GM21619 (cell line): ENCODE measurements around the gene SCYL1.
A peak's percentile ranks its signal among the peaks of the same experiment; 100 is the strongest.

ENCODE experiments used
- ATAC-seq: cut with Tn5 transposase; IDR thresholded peaks from one replicate; pipeline ENCODE4 v1.9.1; 2021; ENCODE audit not compliant: unreplicated experiment

SCYL1 gene

DNA sequence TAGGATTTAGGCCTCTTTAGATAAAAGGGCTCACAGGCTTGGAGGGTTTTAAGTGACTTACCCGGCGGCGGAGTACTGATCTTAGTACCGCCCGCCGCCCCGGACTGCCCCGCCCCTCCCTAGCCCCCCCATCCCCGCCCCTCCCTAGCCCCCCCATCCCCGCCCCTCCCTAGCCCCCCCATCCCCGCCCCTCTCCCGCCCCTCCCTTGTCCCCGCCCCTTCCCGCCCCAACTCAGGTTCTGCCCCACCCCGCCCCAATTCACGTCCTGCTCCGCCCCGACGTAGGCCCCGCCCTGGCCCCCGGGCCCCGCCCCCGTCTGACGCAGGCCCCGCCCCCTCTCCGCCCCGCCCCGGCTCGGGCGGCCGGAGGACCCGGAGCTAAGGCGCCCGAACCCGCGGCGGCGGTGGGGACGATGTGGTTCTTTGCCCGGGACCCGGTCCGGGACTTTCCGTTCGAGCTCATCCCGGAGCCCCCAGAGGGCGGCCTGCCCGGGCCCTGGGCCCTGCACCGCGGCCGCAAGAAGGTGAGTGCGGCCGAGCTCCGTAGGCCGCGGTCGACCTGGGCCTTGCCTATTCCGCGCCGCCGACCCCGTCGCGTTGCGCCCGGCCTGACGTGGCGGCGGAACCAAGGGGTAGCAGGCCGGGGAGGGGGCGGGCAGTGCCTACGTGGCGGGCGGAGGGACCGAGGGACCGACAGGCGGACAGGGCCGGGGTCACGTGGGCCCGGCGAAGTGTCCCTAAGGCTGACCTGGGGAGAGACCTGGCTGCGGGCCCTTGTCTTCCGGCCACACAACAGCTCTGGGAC, at the start of gene SCYL1:
TSS of gene SCYL1 (plus strand) at position 343 of the 805 bp plus-strand sequence. CDS start at position 414, 71 bp downstream.
- ATAC-seq = peak; percentile 60

DNA sequence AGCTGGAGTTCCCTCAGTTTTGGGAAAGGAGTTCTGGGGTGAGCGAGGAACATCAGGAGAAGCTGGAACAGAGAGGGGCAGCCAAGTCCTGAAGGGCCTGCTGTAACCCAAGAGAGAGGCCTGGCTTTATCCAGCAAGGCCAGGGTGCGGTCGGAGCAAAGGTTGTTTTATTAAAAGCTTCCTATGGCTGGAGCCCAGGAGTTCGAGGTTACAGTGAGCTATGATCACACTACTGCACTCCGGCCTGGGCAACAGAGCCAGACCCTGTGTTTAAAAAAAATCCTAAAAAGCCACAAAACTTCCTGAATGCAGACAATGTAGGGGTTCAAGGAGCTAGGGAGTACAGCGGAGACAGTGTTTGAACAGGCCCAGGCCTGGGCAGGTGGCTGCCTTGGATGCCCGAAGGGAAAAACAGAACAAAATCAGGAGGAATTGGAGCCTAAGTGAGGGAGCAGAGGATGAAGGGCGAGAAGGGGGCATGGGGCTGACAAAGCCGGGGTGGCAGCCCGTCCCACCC, 48.2 kb upstream of the SCYL1 start:
- no peak for ATAC-seq

DNA sequence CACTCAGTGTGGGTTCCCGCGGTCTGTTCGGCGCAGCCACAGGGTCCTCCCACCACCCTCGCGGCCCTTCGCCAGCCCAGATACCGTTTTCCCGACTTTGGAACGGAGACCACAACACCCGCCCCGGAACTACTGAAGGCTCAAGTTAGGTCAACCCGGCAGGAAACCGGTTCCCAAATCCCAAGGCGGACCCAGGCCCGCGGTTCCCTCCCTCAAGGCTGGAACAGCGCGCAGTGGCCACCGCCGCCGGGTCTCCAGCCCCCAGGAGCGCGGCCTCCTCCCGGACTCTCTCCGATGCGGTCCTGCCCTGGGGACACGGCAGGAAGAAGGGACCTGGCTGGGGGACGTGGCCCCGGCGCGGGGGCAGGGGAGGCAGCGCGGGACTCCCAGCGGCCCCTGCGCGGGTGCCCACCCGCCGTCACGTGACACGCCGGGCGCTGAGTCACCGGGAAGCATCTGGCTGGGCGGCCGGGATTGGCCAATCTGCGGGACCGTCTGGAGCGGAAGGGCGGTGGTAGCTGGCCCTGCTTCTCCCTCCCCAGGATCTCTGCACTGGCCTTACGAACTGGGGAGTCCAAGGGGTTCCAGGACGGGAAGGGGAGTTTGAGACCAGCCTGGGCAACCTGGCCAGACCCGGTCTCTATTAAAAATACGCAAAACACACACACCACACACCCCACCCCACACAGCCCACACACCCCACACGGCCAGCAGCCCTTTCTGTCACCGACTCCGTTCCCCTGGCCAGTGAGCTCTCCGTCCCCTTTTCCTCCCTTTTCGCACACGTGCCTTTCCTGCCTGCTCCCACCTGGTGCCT, 47.5 kb upstream of the SCYL1 start:
- peak; percentile 77 for ATAC-seq

DNA sequence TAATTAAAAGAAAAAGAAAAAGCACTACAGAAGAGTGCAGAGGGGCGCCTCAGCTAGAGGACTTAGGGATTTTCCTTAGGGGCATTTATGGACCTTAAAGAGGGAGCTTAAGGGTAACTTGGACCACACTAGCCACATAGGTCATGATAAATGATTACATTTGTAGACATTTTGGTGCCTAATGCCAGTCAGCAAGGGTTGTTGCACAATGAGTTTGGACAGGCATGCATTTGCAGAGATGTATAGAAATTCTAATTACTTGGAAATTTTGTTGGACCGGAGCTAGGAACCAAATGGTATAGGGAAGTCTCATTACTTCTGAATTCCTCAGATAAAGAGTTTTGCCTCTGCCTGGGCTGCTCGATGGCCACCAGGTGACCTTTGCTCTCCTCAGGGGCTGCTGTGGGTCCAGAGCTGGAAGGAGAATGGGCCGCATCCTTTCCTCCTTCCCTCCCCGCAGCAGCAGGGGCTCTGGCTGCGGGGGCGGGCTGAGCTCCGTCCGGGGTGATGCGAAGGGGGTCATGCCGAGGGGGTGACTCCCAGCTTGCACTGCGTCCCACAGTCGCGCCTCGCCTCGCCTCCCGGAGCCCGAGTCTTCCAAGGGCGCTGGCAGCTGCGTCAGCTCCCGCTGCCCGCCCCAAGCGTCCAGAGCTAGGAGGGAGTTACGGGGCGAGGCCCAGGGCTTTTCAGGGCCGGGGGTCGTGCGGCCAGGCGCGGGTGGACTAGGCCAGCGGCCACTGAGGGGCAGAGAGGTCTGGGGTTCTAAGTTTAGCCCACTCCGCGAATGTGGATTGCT, 46.3 kb upstream of the SCYL1 start:
- no peak for ATAC-seq

DNA sequence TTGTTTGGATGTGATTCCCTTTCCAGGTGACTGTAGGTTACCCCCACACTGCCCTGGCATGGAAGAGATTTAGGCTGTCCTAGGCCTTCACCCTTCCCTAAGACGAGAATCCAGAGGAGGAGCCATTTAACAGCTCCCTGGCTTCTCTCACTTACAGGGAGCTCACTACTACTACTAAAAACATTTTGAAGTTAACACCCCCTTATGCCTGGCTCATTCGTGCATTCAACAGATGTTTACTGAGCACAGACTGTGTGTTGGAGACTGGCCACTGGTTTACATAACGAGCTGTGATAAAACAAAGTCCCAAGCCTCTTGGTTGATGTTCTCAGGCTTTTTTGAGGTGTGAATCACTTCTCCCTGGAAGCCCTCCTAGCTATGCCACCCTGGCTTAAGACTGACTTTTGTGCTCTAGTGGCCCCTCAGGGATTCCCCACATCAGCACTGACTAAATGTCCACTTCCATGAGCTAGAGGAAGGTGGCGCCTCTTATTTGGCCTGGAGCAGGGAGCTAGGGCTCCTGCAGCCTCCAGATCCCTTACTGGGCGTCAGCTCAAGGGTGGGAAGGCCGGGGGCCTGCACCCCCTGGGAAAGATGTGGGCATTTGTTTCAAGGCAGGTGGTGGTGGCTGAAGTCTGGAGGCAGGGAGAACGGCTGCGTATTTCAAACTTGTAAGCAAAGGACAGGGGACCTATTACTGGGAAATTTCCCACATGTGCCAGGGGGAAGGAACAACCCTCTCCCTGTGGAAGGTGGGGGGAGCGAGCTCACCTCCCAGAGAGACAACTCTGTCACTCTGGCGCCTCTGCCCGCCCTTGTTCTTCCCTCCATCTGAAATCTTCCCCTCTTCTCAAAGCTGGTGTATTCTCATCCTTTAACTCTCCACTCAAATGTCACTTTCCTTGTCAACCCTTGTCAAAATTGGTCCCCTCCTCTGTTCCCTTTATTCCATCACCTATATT, 45.4 kb upstream of the SCYL1 start:
- ATAC-seq = no peak

DNA sequence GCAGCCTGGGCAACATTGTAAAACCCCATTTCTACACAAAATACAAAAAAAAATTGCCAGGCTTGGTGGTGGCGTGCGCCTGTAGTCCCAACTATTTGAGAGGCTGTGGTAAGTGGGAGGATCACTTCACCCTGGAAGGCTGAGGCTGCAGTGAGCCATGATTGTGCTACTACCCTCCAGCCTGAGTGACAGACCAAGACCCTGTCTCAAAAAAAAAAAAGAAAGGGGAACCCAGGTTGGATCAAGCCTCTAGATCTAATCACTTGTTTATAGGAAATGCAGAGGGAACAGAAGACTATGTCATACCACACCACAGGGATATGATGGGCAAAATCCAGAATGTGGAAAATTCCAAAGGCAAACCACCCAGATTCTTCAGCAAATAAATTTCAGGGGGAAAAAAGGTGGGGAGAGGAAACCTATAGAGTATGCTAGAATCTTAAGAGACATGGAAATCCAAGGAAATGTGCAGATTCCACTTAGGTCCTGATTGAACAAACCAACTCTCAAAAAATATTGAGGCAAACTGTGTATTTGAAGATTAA, 42.5 kb upstream of the SCYL1 start:
- ATAC-seq = no peak

DNA sequence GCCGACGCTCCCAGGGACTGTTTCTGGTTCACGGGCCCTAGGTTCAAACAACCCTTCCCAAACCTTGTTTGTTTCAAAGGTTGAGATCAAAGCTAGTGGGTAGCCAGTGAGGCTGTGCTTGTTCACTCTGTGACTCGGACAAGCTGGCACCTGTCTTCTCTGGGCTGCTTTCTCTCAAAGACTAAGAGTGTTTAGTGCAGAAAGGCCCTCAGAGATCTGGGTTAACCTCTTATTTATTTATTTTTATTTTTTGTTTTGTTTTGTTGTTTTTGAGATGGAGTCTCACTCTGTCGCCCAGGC, 39.0 kb upstream of the SCYL1 start:
- ATAC-seq = no peak

DNA sequence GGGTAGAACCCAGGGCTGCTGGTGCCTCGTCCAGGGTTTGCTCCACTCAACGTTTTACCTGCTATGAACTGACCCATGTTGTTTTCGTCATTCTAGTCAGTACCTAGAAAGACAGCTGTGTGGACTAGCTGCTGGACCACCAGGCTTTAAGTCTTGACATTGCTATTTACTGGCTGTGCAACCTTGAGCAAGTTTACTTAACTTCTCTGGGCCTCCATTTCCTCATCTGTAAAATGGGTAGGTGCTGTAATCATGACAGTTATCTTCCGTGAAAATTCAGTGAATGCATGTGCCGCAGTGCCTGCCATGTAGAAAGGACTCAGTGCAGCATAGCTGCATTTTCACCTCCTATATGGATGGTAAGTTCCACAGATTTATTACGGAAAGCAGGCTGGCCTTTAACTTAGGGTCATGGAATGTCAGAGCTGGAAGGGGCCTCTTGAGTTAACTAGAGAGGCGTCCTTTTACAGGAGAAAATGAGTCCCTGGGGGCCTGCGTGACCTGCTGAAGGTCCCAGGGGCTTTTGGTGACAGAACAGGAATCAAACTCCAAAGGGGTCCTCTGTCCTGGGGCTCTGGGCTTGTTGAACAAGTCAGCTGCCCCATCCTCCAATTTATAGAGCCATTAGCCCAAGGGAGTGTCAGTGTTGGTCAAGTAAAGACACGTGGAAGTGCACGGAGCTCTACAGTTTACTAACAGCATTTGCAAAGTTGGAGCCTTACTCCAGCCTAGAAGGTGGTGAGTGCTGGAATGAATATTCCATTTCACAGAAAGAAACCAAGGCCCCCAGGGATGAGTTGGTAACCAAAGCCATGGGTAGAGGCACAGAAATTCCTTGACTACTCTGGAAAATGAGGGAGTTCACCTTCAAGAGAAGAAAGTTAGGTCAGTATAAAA, 38.1 kb upstream of the SCYL1 start:
- no peak for ATAC-seq

DNA sequence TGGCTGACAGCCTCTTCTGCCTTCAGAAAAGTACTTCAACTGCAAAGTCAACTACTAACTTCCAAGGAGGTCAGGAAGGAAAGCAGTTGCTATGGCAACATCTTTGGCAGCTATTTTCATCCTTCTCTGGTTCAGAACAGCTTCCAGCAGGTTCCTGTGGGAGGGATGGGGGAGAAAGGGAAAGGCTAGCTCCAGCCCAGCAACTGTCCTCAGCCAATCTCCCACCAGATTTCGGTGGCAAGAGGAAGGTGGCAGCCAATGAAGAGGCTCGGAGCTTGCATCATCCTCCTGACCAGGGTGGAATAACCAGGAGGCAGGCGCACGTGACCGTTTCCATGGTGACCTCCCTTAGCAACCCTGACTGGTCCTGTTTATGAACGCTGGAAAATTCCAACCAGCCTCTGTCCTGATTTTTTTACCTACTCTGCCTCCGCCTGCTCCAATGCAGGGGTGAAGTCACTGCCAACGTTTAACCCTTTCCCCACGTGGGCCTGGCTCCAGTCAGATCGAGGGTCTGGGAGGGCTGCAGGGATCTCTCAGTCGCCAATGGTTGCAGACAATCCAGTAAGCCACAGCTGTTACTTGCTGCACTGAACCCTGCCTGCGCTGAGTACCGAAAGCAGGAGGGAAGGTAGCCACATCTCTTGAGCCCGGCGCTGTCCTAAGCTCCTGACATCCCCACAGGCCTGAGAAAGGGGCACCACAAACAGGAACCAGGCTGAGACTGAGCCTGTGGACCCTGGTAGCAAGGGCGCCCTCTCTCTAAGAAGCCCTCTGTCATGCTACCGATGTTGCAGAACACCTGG, 37.2 kb upstream of the SCYL1 start:
- ATAC-seq = no peak

DNA sequence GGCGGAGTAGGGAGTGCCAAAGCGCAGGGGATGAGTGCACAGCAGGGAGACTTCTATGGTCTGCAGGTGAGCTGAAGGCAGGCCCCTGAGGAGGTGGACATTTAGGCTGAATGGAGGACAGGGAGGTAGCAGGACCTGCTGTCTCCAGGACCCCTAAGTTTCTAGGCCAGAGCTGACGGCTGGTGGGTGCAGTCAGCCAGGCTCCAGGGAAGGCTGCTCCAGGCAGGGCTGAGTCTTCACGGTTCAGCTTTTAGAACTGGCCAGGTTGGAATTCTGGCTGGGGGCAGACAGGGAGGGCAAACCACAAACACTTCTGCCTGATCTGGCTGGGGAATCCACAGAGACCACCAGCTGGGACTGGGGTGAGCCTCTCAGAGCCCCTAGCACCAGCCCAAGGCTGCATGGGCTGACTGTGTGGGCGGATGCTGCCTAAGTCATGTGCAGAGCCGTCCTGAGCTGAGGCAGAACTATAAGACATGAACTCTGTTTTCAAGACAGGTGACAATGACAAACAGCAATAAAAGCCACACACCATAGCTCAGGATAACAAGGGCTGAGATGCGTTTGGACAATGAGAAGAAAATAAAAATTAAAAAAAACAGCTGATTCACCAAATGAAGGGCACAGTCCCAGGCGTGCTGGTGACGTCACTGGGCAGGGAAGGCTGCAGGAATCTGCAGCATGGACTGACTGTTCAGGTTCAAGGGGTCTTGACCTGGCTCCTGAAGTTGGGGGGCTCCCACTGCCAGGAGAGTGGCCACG, 36.4 kb upstream of the SCYL1 start:
- no peak for ATAC-seq

DNA sequence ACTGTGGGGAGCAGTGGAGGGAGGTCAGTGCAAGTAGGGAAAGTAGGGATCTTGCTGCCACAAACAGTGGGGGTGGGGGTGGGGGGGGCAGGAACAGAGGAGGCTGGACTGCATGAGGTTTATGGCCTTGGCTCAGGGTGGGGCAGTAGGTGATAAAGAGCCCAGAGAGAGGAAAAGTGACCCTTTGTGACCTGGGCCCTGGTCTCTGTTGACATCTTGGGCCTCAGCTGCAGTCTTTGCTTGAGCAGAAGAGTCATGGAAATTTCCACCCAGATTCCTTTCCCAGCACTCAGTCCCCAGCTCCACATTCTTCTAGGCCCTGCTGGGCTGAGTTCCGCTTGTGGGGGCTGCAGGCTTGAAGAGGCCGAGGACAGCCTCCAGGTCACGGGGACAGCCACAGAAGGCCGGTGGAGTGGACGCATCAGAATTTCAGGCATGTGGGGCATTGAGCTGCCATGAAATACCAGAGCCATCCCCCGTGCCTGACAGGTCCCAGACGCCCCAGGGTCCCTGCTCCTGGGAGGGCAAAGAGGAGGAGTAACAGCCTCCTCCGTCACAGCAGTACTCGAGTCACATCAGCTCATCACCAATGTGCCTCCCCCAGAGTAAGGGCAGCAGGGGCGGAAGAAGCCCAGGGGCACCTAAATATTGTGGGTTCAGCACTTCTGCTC, 35.7 kb upstream of the SCYL1 start:
- no peak for ATAC-seq

DNA sequence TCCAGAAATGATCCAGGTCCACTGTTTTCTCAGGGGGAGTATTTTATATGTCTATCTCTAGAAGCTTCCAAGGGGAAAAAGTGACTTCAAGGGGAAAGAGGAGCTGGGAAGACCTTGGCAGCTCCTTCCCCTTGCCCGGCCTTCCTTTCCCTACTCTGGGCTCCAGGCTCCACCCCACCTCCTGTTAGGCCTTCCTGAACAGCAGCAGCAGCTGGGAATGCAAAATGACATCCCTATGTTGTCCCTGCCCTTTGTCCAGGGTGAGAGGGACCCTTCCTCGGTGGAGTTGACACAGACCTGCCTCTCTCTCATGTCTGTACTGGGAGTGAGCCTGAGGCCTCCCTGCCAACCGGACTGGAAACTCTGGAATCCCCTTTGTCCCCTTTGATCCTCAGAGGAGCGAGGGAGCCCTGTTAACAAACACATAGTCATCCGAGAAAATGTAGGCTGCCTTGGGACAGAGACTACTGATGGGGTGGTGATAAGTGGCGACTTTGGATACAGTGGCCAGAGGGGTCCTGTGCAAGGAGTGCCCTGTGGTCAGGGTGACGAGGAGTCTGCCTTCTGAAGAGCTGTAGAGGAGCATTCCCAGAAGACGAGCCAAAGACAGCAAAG, 35.1 kb upstream of the SCYL1 start:
- no peak for ATAC-seq

DNA sequence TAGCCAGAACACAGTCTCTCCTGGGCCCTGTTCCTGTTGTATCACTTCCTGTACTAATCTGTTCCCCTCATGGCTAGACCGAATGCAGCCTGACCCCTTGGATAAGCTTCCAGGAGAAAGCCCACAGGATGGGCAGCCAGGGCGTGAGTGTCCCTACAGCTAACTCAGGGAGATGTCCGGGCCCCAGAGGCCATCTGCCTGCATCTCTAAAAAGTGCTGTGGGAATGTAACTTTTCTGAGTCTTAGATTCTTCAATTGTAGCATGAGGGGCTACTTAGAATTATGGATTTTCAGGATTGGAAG, 33.8 kb upstream of the SCYL1 start:
- ATAC-seq = no peak

DNA sequence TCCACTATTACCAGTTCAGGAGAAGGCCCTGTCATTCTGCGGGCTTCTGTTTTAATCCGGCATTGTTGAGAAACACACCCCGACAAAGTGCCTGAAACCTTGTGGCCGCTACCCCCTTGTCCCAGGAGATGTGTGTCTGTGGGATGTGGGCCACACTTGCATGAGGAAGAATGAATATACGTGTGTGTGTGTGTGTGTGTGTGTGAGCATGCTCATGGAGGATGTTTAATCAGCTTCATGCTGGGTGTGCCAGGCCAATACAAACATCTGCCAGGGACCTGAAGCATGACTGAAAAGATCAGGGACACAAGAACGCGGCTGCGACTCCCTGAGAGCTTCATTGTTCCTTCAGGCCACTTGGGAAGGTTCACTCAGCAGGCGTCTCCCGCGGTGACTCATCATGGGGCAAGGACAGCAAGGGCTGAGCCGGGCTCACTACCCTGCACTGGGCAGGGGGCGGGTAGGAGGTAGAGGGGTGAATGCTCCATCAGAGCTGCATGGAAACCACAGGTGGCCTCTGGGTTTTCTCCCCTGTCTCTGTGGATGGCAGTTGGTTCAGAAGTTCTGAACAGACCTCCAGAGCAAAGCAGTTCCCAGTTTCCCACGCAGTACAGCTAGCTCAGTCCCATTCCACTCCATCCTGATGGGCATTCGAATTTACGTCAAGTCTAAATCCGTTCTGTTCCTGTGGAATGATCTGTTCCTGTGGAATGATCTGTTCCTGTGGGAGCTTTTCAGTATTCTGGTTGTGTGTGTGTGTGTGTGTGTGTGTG, 33.1 kb upstream of the SCYL1 start:
- ATAC-seq = no peak

DNA sequence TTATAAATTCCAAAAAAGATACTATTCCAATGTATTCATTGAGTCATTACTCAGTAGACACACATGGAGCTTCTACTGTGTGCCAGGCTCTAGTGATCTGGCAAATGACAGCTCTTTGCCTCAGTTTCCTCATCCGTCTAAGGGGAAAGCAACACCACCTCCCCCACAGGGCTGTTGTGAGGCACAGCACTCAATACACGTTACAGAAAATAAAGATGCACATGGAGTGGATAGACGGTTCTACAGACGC, 32.6 kb upstream of the SCYL1 start:
- no peak for ATAC-seq

DNA sequence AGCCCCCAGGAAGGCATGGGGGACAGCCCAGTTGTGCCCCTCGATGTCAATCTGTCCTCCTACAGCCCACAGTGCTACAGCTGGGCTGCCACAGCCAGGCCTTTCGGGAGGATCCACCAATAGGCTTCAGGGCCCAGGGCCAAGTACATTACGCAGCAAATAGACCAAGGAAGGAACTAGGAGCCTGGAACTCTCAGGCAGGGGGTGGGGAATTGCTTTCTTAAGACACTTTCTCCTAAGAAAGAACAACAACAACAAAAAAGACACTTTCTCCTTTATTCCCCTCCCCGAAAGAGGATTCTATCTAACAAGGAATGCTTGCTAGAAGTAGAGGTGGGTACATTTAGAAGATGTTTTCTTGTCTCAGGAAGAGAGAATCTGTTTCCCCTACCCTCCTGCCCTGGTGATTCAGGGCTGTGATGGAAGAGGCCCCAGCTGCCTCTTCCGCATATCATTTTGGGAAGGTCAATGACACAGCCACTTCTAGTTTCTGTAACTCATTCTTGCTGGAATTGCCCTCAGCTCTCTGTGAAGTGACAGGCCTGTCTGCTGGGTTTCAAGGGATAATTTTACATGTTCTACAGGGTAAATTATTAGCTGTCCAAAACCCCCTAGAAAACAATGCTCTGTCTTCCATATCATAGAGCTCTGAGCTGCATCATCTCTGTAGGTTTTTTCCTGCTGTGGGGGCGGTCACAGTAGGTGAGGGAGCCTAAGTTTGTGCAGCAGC, 32.1 kb upstream of the SCYL1 start:
- no peak for ATAC-seq
